ENCODE data around the gene GPR162. TPM values are rescaled to one million over a fixed set of nuclear protein-coding genes. Genes with fewer than 3 reads are reported as not detected.
A peak's percentile ranks its signal among the peaks of the same experiment; 100 is the strongest.

The GPR162 gene
- total and polyA plus RNA-seq, 3 experiments from 2014 or later, result 0.11 TPM; not detected in 2

DNA sequence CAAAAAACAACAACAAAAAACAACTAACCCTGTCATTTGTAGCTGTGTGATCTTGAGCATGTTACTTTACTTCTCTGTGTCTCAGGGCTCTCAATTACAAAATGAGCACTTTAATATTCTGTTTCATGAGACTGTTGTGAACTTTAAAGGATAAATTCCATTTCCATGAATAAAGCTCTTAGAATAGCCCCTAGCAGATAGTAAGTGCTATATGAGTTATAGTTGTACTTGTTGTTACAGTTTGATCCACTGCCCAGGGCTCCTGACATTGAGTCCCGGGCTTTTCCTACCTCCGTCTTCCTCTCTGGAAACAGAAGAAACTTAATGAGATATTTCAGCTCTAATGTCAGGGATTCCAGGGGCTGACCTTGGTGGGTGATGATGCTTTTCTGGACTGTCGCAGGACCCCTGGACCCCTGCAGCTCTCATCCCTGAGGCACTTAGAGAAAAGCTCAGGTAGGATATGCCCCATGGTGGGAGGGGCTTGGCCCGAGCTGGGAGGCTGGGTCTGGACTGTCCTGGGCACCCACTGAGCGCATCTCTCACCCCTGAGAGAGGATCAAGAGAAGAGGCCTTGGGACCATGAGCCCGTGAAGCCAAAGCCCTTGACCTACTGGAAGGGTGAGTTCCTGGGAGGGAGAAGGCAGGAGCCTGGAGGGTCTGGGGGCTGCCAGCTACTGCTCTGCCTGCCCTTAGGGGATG, 11.7 kb downstream of the GPR162 start:
- H3K9me3 Mint-ChIP-seq, result no peaks in the 10 kb centered on the region
- H3K27ac Mint-ChIP-seq, result no peak overlapping the region
- Histone ChIP-seq H3K27me3 (ENCODE audit: insufficient read depth, low read length, poor library complexity, severe bottlenecking) (peaks cover 3% of the 10 kb centered on the region), H3K27ac (ENCODE audit: low read depth, low read length) (no peak overlapping the region), H3K4me3 (ENCODE audit: low read length) (no peak overlapping the region), H3K9me3 (ENCODE audit: low read length) (no peaks in the 10 kb centered on the region), H3K4me1 (ENCODE audit: insufficient read depth, low read length) (peaks cover 12% of the 10 kb centered on the region), H3K36me3 (ENCODE audit: insufficient read depth, low read length) (no peaks in the 10 kb centered on the region)
- H3K27me3 Mint-ChIP-seq, result peaks cover 8 to 10% of the 10 kb centered on the region in 2 donors
- POLR2A ChIA-PET, result interaction anchor here (0.6 kb wide), 1 partner anchor 40 kb away, joined by 3 read pairs; the partner anchor contains the start of gene SPSB2
- CTCF ChIA-PET, result interaction anchor here (0.6 to 7.5 kb wide), 8 partner anchors 9 to 275 kb away, joined by 3 to 91 read pairs (median 5); partner anchors contain the start of genes CDCA3, MLF2, SPSB2 and USP5
- H3K36me3 Mint-ChIP-seq, result peaks cover 0 to 24% (median 0%) of the 10 kb centered on the region in 3 donors
- no peak overlapping the region for H3K4me3 Mint-ChIP-seq
- DNase-seq, result no peak
- H3K4me1 Mint-ChIP-seq, result peaks cover 4 to 14% (median 8%) of the 10 kb centered on the region in 3 donors

DNA sequence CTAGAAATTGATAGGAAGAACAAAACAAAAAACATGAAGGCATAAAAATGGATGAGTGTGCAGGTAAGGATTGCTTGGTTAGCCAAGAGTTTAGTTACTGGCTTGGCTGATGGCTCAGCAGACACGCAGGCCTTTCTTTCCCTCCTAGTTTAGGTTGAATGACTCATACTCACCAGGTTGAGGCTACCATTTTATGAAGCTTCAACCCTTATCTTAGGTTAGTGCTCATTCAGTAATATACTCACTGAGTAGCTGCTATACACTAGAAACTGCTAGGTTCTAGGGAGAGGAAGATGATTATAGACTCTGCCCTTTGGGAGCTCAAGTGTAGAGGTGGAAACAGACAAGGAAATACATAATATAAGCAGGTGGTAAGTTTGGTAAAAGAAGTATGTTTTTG, 12.6 kb downstream of the GPR162 start:
- Histone ChIP-seq H3K27ac (ENCODE audit: low read depth, low read length) (no peak overlapping the region), H3K9me3 (ENCODE audit: low read length) (no peaks in the 10 kb centered on the region), H3K4me1 (ENCODE audit: insufficient read depth, low read length) (peaks cover 12% of the 10 kb centered on the region), H3K36me3 (ENCODE audit: insufficient read depth, low read length) (no peaks in the 10 kb centered on the region), H3K27me3 (ENCODE audit: insufficient read depth, low read length, poor library complexity, severe bottlenecking) (peaks cover 3% of the 10 kb centered on the region), H3K4me3 (ENCODE audit: low read length) (no peak overlapping the region)
- POLR2A ChIA-PET, result interaction anchor here (0.5 to 0.6 kb wide), 2 partner anchors 39 to 113 kb away, joined by 3 to 5 read pairs; partner anchors contain the start of gene SPSB2
- peaks cover 4 to 8% (median 6%) of the 10 kb centered on the region in 3 donors for H3K4me1 Mint-ChIP-seq
- H3K9me3 Mint-ChIP-seq, result no peaks in the 10 kb centered on the region
- H3K4me3 Mint-ChIP-seq, result peak overlapping the region in 1 of 7 donors; percentile 5
- DNase-seq, result no peak
- CTCF ChIA-PET, result interaction anchor here (1.1 to 7.5 kb wide), 11 partner anchors 9 to 316 kb away, joined by 3 to 91 read pairs (median 5); partner anchors contain the start of genes CDCA3, MLF2, SPSB2 and USP5
- peak overlapping the region in 1 of 8 donors; percentile 5 for H3K27ac Mint-ChIP-seq
- H3K36me3 Mint-ChIP-seq, result peaks cover 0 to 23% (median 0%) of the 10 kb centered on the region in 3 donors
- peaks cover 5 to 8% of the 10 kb centered on the region in 2 donors for H3K27me3 Mint-ChIP-seq

DNA sequence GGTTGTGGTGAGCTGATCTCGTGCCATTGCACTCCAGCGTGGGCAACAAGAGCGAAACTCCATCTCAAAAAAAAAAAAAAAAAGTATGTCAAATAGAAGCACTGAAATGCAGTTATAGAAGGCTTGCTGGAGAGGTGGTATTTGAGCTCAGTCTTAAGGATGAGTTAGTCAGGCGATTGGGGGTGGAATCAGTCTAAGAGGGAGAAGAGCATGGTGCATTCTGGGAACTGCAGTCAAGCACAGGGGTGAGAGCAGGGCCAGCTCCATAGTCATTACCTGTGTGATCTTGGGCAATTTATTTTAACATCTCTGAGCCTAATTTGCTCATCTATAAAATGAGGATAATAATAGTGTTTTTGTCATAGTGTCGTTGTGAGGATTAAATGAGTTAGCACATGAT, 13.3 kb downstream of the GPR162 start:
- CTCF ChIA-PET, result interaction anchor here (0.7 to 7.5 kb wide), 15 partner anchors 10 to 315 kb away, joined by 3 to 91 read pairs (median 5); partner anchors contain the start of genes CDCA3, LPAR5, MLF2 and SPSB2
- Histone ChIP-seq H3K4me3 (ENCODE audit: low read length) (no peak overlapping the region), H3K4me1 (ENCODE audit: insufficient read depth, low read length) (peaks cover 6% of the 10 kb centered on the region), H3K27ac (ENCODE audit: low read depth, low read length) (no peak overlapping the region), H3K27me3 (ENCODE audit: insufficient read depth, low read length, poor library complexity, severe bottlenecking) (no peaks in the 10 kb centered on the region), H3K9me3 (ENCODE audit: low read length) (no peaks in the 10 kb centered on the region), H3K36me3 (ENCODE audit: insufficient read depth, low read length) (no peaks in the 10 kb centered on the region)
- no peak for DNase-seq
- Mint-ChIP-seq H3K36me3 (peaks cover 0 to 23% (median 0%) of the 10 kb centered on the region in 3 donors), H3K4me3 (no peak overlapping the region), H3K27ac (peak overlapping the region in 1 of 8 donors; percentile 33), H3K9me3 (no peaks in the 10 kb centered on the region), H3K27me3 (peaks cover 4 to 8% of the 10 kb centered on the region in 2 donors), H3K4me1 (peaks cover 0 to 4% (median 3%) of the 10 kb centered on the region in 3 donors)
- POLR2A ChIA-PET, result interaction anchor here (0.6 kb wide), 1 partner anchor 18 kb away, joined by 3 read pairs; no protein-coding TSS in a partner anchor

DNA sequence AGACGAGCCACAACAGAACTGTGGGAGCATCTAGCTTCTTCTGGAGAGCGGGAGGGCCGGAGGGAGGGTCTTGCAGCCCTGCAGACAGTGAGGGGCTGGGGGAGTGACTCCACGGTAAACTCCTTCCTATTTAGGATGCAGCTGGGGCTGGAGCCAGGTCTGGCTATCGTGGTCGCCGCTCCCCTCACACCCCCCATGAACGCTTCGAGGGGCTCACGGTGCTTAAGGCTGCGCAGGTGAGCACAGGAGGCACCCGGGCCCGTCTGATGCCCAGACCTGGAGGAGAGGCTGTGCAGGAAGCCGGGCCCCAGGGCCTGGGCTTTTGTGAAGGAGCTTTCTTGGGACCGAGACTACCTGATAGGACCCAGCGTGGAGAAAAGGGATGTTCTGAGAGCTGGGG, 15.2 kb downstream of the GPR162 start:
- Mint-ChIP-seq H3K4me1 (peaks cover 0 to 4% (median 3%) of the 10 kb centered on the region in 3 donors), H3K36me3 (peaks cover 0 to 17% (median 0%) of the 10 kb centered on the region in 3 donors), H3K27me3 (peaks cover 0 to 2% of the 10 kb centered on the region in 2 donors), H3K4me3 (no peak overlapping the region), H3K27ac (no peak overlapping the region), H3K9me3 (no peaks in the 10 kb centered on the region)
- no peak overlapping the region for H3K27ac ChIP-seq (ENCODE audit: low read depth, low read length)
- H3K36me3 ChIP-seq (ENCODE audit: insufficient read depth, low read length), result no peaks in the 10 kb centered on the region
- CTCF ChIA-PET, result interaction anchor here (0.9 to 7.5 kb wide), 8 partner anchors 12 to 84 kb away, joined by 3 to 91 read pairs (median 6); partner anchors contain the start of genes CDCA3, MLF2, SPSB2 and USP5
- H3K4me1 ChIP-seq (ENCODE audit: insufficient read depth, low read length), result peaks cover 6% of the 10 kb centered on the region
- no peaks in the 10 kb centered on the region for H3K27me3 ChIP-seq (ENCODE audit: insufficient read depth, low read length, poor library complexity, severe bottlenecking)
- POLR2A ChIA-PET, result interaction anchor here (0.6 kb wide), 1 partner anchor 75 kb away, joined by 3 read pairs; no protein-coding TSS in a partner anchor
- H3K9me3 ChIP-seq (ENCODE audit: low read length), result no peaks in the 10 kb centered on the region
- no peak overlapping the region for H3K4me3 ChIP-seq (ENCODE audit: low read length)
- DNase-seq, result no peak

DNA sequence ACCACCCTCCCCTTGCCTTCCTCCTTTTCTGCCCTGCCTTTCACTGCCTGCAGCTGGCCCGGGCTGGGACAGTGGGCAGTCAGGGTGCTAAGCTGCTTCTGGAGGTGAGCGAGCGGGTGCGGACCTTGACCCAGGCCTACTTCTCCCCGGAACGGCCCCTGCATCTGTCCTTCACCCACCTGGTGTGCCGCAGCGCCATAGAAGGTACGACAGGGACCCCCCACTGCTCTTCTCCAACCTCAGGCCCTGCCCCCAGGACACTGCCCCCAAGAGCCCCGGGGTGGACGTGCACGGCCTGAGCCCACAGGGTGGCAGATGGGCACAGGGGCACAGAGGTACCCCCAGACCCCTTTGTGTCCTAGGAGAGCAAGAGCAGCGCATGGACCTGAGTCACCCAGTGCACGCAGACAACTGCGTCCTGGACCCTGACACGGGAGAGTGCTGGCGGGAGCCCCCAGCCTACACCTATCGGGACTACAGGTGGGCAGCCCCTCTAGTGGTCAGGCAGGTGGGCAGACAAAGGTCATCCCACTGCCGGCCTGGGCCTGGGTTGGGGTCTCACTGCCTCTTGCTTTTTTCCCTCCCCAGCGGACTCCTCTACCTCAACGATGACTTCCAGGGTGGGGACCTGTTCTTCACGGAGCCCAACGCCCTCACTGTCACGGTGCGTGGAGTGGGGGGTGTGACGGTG, 15.9 kb downstream of the GPR162 start:
- peaks cover 0 to 14% (median 0%) of the 10 kb centered on the region in 3 donors for H3K36me3 Mint-ChIP-seq
- Histone ChIP-seq H3K27ac (ENCODE audit: low read depth, low read length) (no peak overlapping the region), H3K4me3 (ENCODE audit: low read length) (no peak overlapping the region), H3K27me3 (ENCODE audit: insufficient read depth, low read length, poor library complexity, severe bottlenecking) (no peaks in the 10 kb centered on the region), H3K9me3 (ENCODE audit: low read length) (no peaks in the 10 kb centered on the region), H3K36me3 (ENCODE audit: insufficient read depth, low read length) (no peaks in the 10 kb centered on the region), H3K4me1 (ENCODE audit: insufficient read depth, low read length) (peaks cover 6% of the 10 kb centered on the region)
- H3K27ac Mint-ChIP-seq, result peak overlapping the region in 1 of 8 donors; percentile 75
- POLR2A ChIA-PET, result interaction anchor here (0.6 kb wide), 1 partner anchor 75 kb away, joined by 3 read pairs; no protein-coding TSS in a partner anchor
- peaks cover 0 to 4% (median 3%) of the 10 kb centered on the region in 3 donors for H3K4me1 Mint-ChIP-seq
- H3K27me3 Mint-ChIP-seq, result no peaks in the 10 kb centered on the region
- no peak overlapping the region for H3K4me3 Mint-ChIP-seq
- no peak for DNase-seq
- CTCF ChIA-PET, result interaction anchor here (0.9 to 7.5 kb wide), 7 partner anchors 12 to 85 kb away, joined by 3 to 91 read pairs (median 6); partner anchors contain the start of genes CDCA3, MLF2, SPSB2 and USP5
- H3K9me3 Mint-ChIP-seq, result no peaks in the 10 kb centered on the region

DNA sequence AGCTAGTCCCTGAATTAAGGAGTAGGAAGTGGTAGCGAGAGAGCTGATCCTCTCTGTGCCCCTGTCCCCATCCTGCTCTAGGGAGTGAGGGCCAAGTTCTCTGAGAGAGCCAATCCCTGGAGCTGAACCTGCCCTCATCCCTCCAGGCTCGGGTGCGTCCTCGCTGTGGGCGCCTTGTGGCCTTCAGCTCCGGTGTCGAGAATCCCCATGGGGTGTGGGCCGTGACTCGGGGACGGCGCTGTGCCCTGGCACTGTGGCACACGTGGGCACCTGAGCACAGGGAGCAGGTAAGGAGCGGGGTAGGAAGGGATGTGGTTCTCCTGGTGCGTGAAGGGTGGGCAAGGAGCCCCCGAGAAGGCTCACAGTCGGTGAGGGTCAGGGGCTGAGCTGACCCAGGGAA, 17.2 kb downstream of the GPR162 start:
- CTCF ChIA-PET, result interaction anchor here (1.9 kb wide), 1 partner anchor 12 kb away, joined by 5 read pairs; no protein-coding TSS in a partner anchor
- Mint-ChIP-seq H3K27me3 (no peaks in the 10 kb centered on the region), H3K27ac (no peak overlapping the region), H3K4me3 (no peak overlapping the region), H3K36me3 (peaks cover 0 to 10% (median 0%) of the 10 kb centered on the region in 3 donors), H3K9me3 (no peaks in the 10 kb centered on the region), H3K4me1 (peaks cover 0 to 4% (median 3%) of the 10 kb centered on the region in 3 donors)
- POLR2A ChIA-PET, result no interaction called here
- peaks cover 6% of the 10 kb centered on the region for H3K4me1 ChIP-seq (ENCODE audit: insufficient read depth, low read length)
- H3K4me3 ChIP-seq (ENCODE audit: low read length), result no peak overlapping the region
- H3K27ac ChIP-seq (ENCODE audit: low read depth, low read length), result no peak overlapping the region
- no peaks in the 10 kb centered on the region for H3K9me3 ChIP-seq (ENCODE audit: low read length)
- no peaks in the 10 kb centered on the region for H3K27me3 ChIP-seq (ENCODE audit: insufficient read depth, low read length, poor library complexity, severe bottlenecking)
- H3K36me3 ChIP-seq (ENCODE audit: insufficient read depth, low read length), result no peaks in the 10 kb centered on the region
- DNase-seq, result no peak

DNA sequence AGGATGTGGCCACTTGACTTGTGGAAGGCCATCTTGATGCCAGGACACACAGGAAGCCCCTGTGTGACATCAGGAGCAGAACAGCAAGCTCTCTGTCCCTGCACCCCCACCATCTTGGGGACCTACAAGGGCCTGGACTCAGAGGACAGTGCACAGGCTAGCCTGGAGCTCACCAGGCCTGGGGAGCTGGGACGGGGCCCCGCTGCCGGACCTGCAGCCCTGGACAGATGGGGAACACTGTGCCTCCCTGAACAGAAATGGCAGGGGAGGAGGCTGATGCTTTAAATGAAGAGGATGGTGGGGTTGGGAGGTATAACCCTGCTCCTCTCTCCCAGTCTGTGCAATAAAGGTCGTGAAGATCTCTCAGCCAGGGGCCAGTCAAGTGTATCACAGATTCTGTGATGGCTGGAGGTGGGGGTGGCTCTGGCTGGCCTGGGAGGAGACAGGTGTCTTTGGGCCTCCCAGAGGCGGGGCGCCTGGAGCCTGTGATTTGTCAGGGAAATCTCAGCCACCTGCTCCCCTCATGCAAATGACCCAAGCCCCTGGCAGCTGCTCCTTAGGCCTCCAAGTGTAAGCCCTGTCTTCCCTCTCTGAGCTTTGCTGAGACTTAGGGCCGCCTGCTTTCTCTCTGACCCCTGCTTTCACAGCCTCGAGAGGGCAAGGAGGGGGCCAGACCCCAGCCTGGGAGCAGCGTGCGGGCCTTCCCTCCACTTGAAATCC, 18.0 kb downstream of the GPR162 start:
- peaks cover 0 to 7% (median under 1%) of the 10 kb centered on the region in 3 donors for H3K36me3 Mint-ChIP-seq
- no peaks in the 10 kb centered on the region for H3K9me3 Mint-ChIP-seq
- POLR2A ChIA-PET, result no interaction called here
- Histone ChIP-seq H3K4me3 (ENCODE audit: low read length) (no peak overlapping the region), H3K27ac (ENCODE audit: low read depth, low read length) (no peak overlapping the region), H3K4me1 (ENCODE audit: insufficient read depth, low read length) (peaks cover 6% of the 10 kb centered on the region), H3K9me3 (ENCODE audit: low read length) (no peaks in the 10 kb centered on the region), H3K27me3 (ENCODE audit: insufficient read depth, low read length, poor library complexity, severe bottlenecking) (no peaks in the 10 kb centered on the region), H3K36me3 (ENCODE audit: insufficient read depth, low read length) (no peaks in the 10 kb centered on the region)
- H3K4me3 Mint-ChIP-seq, result no peak overlapping the region
- no peak for DNase-seq
- CTCF ChIA-PET, result interaction anchor here (1.9 kb wide), 1 partner anchor 13 kb away, joined by 5 read pairs; no protein-coding TSS in a partner anchor
- no peaks in the 10 kb centered on the region for H3K27me3 Mint-ChIP-seq
- H3K27ac Mint-ChIP-seq, result no peak overlapping the region
- H3K4me1 Mint-ChIP-seq, result peaks cover 0 to 4% (median 3%) of the 10 kb centered on the region in 3 donors
